Amniotic stem cell (primary cell): ENCODE results near the gene ENG.
A peak's percentile ranks its signal among the peaks of the same experiment; 100 is the strongest.
"Not testable (repeated sequence)": the region's sequence is repeated elsewhere in the genome, so short reads cannot be mapped to it uniquely, and the experiment has no call there.

Experiments used
- DNase-seq: peaks from one replicate; lab custom pipeline; 2025; lab: John Stamatoyannopoulos, UW

Gene ENG

GRCh38 chr9:127844821-127845359 lies 9.6 kb downstream of the ENG start:
- DNase-seq: no peak

GRCh38 chr9:127841087-127841835 lies 13.2 kb downstream of the ENG start:
- DNase-seq: no peak

- peak; percentile 80 for DNase-seq
Measured at GRCh38 chr9:127838375-127839078, 15.9 kb downstream of the ENG start.

- DNase-seq: no peak
Measured at GRCh38 chr9:127837346-127837745, 17.1 kb downstream of the ENG start.

GRCh38 chr9:127836561-127836960 lies 17.9 kb downstream of the ENG start:
- DNase-seq: not testable (repeated sequence)

- peak; percentile 57 for DNase-seq
Measured at GRCh38 chr9:127835991-127836516, 18.4 kb downstream of the ENG start.

GRCh38 chr9:127833555-127833954 lies 20.9 kb downstream of the ENG start:
- no peak for DNase-seq

- DNase-seq: no peak
Measured at GRCh38 chr9:127832248-127832647, 22.2 kb downstream of the ENG start.

GRCh38 chr9:127829205-127829906 lies 25.1 kb downstream of the ENG start:
- DNase-seq: no peak

GRCh38 chr9:127828262-127829031 lies 26.0 kb downstream of the ENG start:
- DNase-seq: no peak

- no peak for DNase-seq
Measured at GRCh38 chr9:127826253-127826913, 28.1 kb downstream of the ENG start.

GRCh38 chr9:127825319-127826051 lies 29.0 kb downstream of the ENG start:
- no peak for DNase-seq

GRCh38 chr9:127822108-127822507 lies 32.4 kb downstream of the ENG start:
- DNase-seq: no peak

- no peak for DNase-seq
Measured at GRCh38 chr9:127818574-127818973, 35.9 kb downstream of the ENG start.

GRCh38 chr9:127817881-127818434 lies 36.5 kb downstream of the ENG start:
- no peak for DNase-seq

- DNase-seq: no peak
Measured at GRCh38 chr9:127816728-127817127, 37.7 kb downstream of the ENG start.

GRCh38 chr9:127816362-127816725 lies 38.1 kb downstream of the ENG start:
- no peak for DNase-seq

- no peak for DNase-seq
Measured at GRCh38 chr9:127815512-127816361, 38.7 kb downstream of the ENG start.
